K562 (cell line): ENCODE data around the gene ENKD1. TPM values are rescaled to one million over a fixed set of nuclear protein-coding genes. Genes with fewer than 3 reads are reported as not detected.

Source experiments
- ATAC-seq: fragments of 200-7000 bp; cut with Tn5 transposase; 3 replicates; pipeline ENCODE4 v1.9.1; 2020; ENCODE audit warnings: moderate library complexity
- BruUV-seq: library from RNA; stranded (reverse); fragments of 400-500 nt; replicated peaks from 2 replicates; lab custom pipeline; 2021; lab: Mats Ljungman, UMichigan
- CTCF ChIA-PET: fragments of 300-600 bp; formaldehyde crosslinking; extraction: SDS; loops from one replicate; lab custom pipeline; 2021; ENCODE audit warnings: low intra/inter-chr PET ratio; lab: Yijun Ruan, JAX
- POLR2A ChIA-PET: fragments of 300-600, 350-650 bp; sonication (Branson Sonifier 250); formaldehyde crosslinking; extraction: SDS; loops from one replicate; lab custom pipeline; 2021; ENCODE audit warnings: antibody characterized with exemption, inconsistent platforms; lab: Yijun Ruan, JAX
- DNase-seq, 4 experiments: peaks; one replicate each; pipeline versions ENCODE4 v3.0.0 to v3.0.0-alpha.2; 2011 to 2018; ENCODE audit warnings: low spot score in 3 of 4, mixed read lengths in 3 of 4; ENCODE audit errors: extremely low read depth in 1 of 4
- FAIRE-seq: peaks from 2 replicates; lab custom pipeline; 2011; peaks lifted over from hg19 to GRCh38; lab: Jason Lieb, UNC
- H2AFZ ChIP-seq: 2 replicates; pipeline ENCODE4 v1.6.0; 2011; ENCODE audit warnings: low read depth, low read length, control low read depth, inconsistent platforms
- H3K27ac ChIP-seq: fragments of 200-600 bp; 3 replicates; pipeline ENCODE4 v1.8.0; 2011; ENCODE audit warnings: low read depth, mild to moderate bottlenecking, control low read depth, inconsistent platforms, low read length, moderate library complexity, mixed read lengths; ENCODE audit errors: extremely low read depth
- H3K27me3 ChIP-seq, 2 experiments: fragments of 300-600 bp in 1 of 2; 2 replicates in 1 of 2; 3 replicates in 1 of 2; pipeline versions ENCODE4 v1.6.0 to v1.8.0; 2011; ENCODE audit warnings: inconsistent platforms in 2 of 2, low read length in 2 of 2, mild to moderate bottlenecking in 1 of 2, mixed read lengths in 1 of 2, moderate library complexity in 1 of 2; ENCODE audit not compliant: control insufficient read depth in 2 of 2, insufficient read depth in 2 of 2
- H3K36me3 ChIP-seq: fragments of 300-600 bp; 3 replicates; pipeline ENCODE4 v1.8.0; 2011; ENCODE audit warnings: mild to moderate bottlenecking, low read length, inconsistent platforms; ENCODE audit not compliant: control insufficient read depth, insufficient read depth
- H3K4me1 ChIP-seq, 2 experiments: fragments of 200-600 bp in 1 of 2; replicated peaks in 1 of 2; 2 replicates in 1 of 2; 3 replicates in 1 of 2; pipeline versions ENCODE4 v1.5.1 to v1.8.0; 2011; ENCODE audit warnings: inconsistent platforms in 2 of 2, low read length in 2 of 2, mild to moderate bottlenecking in 1 of 2, mixed read lengths in 1 of 2, moderate library complexity in 1 of 2; ENCODE audit not compliant: control insufficient read depth in 2 of 2, insufficient read depth in 2 of 2
- H3K4me2 ChIP-seq: 2 replicates; pipeline ENCODE4 v1.6.1; 2011; ENCODE audit warnings: low read length, control low read depth, inconsistent platforms, mixed read lengths; ENCODE audit not compliant: insufficient read depth
- H3K4me3 ChIP-seq: fragments of 200-600 bp; sonication (generic), shearing (Covaris generic); 2 replicates; pipeline ENCODE4 v1.5.1; 2016; ENCODE audit warnings: control low read depth, inconsistent platforms
- H3K79me2 ChIP-seq: fragments of 200-600 bp; 3 replicates; pipeline ENCODE4 v1.8.0; 2011; ENCODE audit warnings: low read length, inconsistent platforms; ENCODE audit not compliant: control insufficient read depth, insufficient read depth
- H3K9ac ChIP-seq, 2 experiments: 2 replicates each; pipeline versions ENCODE4 v1.6.0 to v1.6.1; 2011; ENCODE audit warnings: low read depth in 2 of 2, low read length in 2 of 2, control low read depth in 1 of 2, inconsistent platforms in 1 of 2, mild to moderate bottlenecking in 1 of 2, mixed read lengths in 1 of 2; ENCODE audit not compliant: insufficient read depth in 1 of 2
- H3K9me1 ChIP-seq: one replicate; pipeline ENCODE4 v1.6.0; 2011; ENCODE audit warnings: inconsistent platforms, mild to moderate bottlenecking, low read length, moderate library complexity; ENCODE audit not compliant: control insufficient read depth, insufficient read depth
- H3K9me3 ChIP-seq: replicated peaks from 2 replicates; pipeline ENCODE4 v1.5.1; 2011; ENCODE audit warnings: low read depth, low read length, inconsistent platforms; ENCODE audit not compliant: control insufficient read depth, insufficient read depth
- H4K20me1 ChIP-seq: replicated peaks from 2 replicates; pipeline ENCODE4 v1.6.1; 2011; ENCODE audit warnings: low read length, inconsistent platforms, mixed read lengths; ENCODE audit not compliant: control insufficient read depth, insufficient read depth
- ARID1B ChIP-seq: fragments of 450-650 bp; IDR thresholded peaks from 2 replicates; pipeline ENCODE4 v1.6.1; 2016; ENCODE audit warnings: antibody characterized with exemption, mild to moderate bottlenecking, inconsistent platforms
- HEY1 ChIP-seq: fragments of 250-450 bp; sonication (Bioruptor Pico); IDR thresholded peaks from 2 replicates; pipeline ENCODE4 v1.5.0; 2020; ENCODE audit warnings: mild to moderate bottlenecking, moderate library complexity, borderline replicate concordance
- JUN ChIP-seq, 2 experiments: sonication (generic) in 1 of 2; formaldehyde crosslinking in 1 of 2; IDR thresholded peaks; 2 replicates each; pipeline versions ENCODE4 v1.6.1 to v1.8.0; 2012 to 2022; ENCODE audit warnings: borderline replicate concordance in 2 of 2, mild to moderate bottlenecking in 2 of 2, improper control_type of control experiment in 1 of 2, low read depth in 1 of 2, low read length in 1 of 2, missing genetic modification reagents in 1 of 2
- MECOM ChIP-seq: fragments of 250-450 bp; sonication (Bioruptor Pico); IDR thresholded peaks from 2 replicates; pipeline ENCODE4 v1.8.0; 2022; ENCODE audit warnings: inconsistent platforms
- OTX1 ChIP-seq: fragments of 450-650 bp; formaldehyde crosslinking; IDR thresholded peaks from 2 replicates; pipeline ENCODE4 v1.4.0; 2022; ENCODE audit warnings: mild to moderate bottlenecking
- POLR2G ChIP-seq: fragments of 200-400 bp; formaldehyde crosslinking; IDR thresholded peaks from 2 replicates; pipeline ENCODE4 v1.6.1; 2017; ENCODE audit warnings: low read depth, mild to moderate bottlenecking, antibody characterized with exemption, low read length, moderate library complexity
- POLR3A ChIP-seq: IDR thresholded peaks from 2 replicates; pipeline ENCODE4 v1.6.1; 2011; ENCODE audit warnings: borderline replicate concordance, mild to moderate bottlenecking, moderate library complexity; ENCODE audit not compliant: insufficient read length, insufficient read depth; ENCODE audit errors: extremely low read depth
- XRCC5 ChIP-seq: fragments of 200-400 bp; formaldehyde crosslinking; IDR thresholded peaks from 2 replicates; pipeline ENCODE4 v1.6.1; 2017; ENCODE audit warnings: low read depth, mild to moderate bottlenecking, low read length
- ZC3H11A ChIP-seq: IDR thresholded peaks from 2 replicates; pipeline ENCODE4 v1.6.1; 2012; ENCODE audit warnings: low read depth, low read length, improper control_type of control experiment
- ZNF696 ChIP-seq: fragments of 250-450 bp; sonication (Bioruptor Pico); conservative IDR thresholded peaks from 2 replicates; pipeline ENCODE4 v1.4.0; 2020; ENCODE audit warnings: mild to moderate bottlenecking, moderate library complexity
- WGBS: fragments of 100-300 bp; shearing (Covaris generic); methylation state at CpG from one replicate; pipeline ENCODE4 v1.1.6; 2016; ENCODE audit warnings: low coverage, mixed read lengths; ENCODE audit not compliant: insufficient coverage; ENCODE audit errors: missing lambda C conversion rate; 5-methylcytosine and 5-hydroxymethylcytosine counted together
- in situ Hi-C: fragments of 300-500 bp; cut with MboI; formaldehyde crosslinking; loops from 4 replicates; pipeline ENCODE4 v1.15.0; 2018; ENCODE audit warnings: inconsistent platforms, mixed read lengths
- intact Hi-C: fragments of 100-400 bp; cut with micrococcal nuclease; formaldehyde crosslinking; loops from 2 replicates; pipeline ENCODE4 v1.14.2; 2022
- polyA plus RNA-seq, 8 experiments: library from polyadenylated mRNA; depleted of rRNA in 4 of 8; stranded (reverse) in 5 of 8; unstranded in 3 of 8; fragments of >200 nt; fragmentation: Nextera tagmentation in 2 of 8; fragmentation: Illumina TruSeq in 1 of 8; extraction: Ambion mirVana in 2 of 8; extraction: Trizol in 1 of 8; gene quantifications; 2 replicates each; pipeline versions ENCODE4 v1.2.1 to v1.2.3, GENCODE V29; 2011 to 2014; ENCODE audit warnings: inconsistent platforms in 1 of 8, missing spikeins in 1 of 8
- total RNA-seq, 7 experiments: library from RNA; depleted of rRNA in 6 of 7; stranded (reverse); fragments of >200 nt in 6 of 7; fragmentation: Illumina TruSeq in 2 of 7; extraction: Trizol in 2 of 7; gene quantifications; 2 replicates each; pipeline versions ENCODE4 v1.2.1 to v1.2.3, GENCODE V29; 2011 to 2021; ENCODE audit warnings: low replicate concordance in 1 of 7
- TF ChIP-seq, protein P1 (sequence below): fragments of 200-800 bp; sonication (Bioruptor generic); IDR thresholded peaks from 2 replicates; pipeline ENCODE4 v1.6.1; 2016; ENCODE audit warnings: missing genetic modification characterization, missing compliant biosample characterization
- TF ChIP-seq, protein P2 (sequence below): fragments of 250-450 bp; sonication (Bioruptor Pico); IDR thresholded peaks from 2 replicates; pipeline ENCODE4 v1.8.0; 2021; ENCODE audit warnings: mild to moderate bottlenecking, moderate library complexity
- TF ChIP-seq, protein P3 (sequence below): fragments of 250-450 bp; sonication (Bioruptor Pico); IDR thresholded peaks from 2 replicates; pipeline ENCODE4 v1.4.0; 2020; ENCODE audit warnings: borderline replicate concordance

ENKD1 gene
- total and polyA plus RNA-seq, 9 of the 15 experiments (the other 6 are each of a cell fraction or from before 2014, with no cell fraction given), result 1.1 to 26.9 (median 8.3) TPM

DNA sequence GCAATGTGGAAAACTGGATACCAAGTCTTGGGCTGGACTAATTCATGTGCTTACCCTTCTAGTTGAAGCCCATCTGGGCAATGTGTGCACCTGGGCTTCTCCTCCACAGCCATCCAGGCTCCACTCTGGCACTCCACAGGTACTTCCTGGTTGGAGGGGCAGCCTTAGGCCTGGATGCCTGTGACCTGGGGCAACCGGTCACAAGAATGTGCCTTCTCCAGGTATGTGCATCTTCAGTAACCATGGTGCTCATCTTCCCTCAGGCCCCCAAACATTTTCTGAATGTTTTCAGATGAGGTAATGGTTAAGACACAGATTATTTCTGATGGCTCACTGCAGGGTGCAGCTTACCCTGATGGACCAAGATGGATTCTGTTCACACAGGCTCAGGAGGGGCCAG, 11.2 kb upstream of the ENKD1 start:
- POLR2A ChIA-PET, result interaction anchor here (0.6 kb wide), 1 partner anchor 981 kb away, joined by 4 read pairs; no protein-coding TSS in a partner anchor
- ATAC-seq, result no peak
- in situ Hi-C loops, result loop anchor here (10.0 kb wide), 1 partner anchor 367 kb away; no protein-coding TSS in a partner anchor
- CTCF ChIA-PET, result no interaction called here
- H3K4me3 ChIP-seq, result no peak overlapping the region
- H3K27ac ChIP-seq, result no peak overlapping the region
- no peak for DNase-seq
- intact Hi-C loops, result no loop called here
- 100% methylated on average over 1 of the region's 1 CpG for WGBS
- no TSS peak for BruUV-seq
- H3K9me1 ChIP-seq, result peaks cover 2% of the 10 kb centered on the region
- H2AFZ ChIP-seq, result no peak overlapping the region
- peaks cover 7% of the 10 kb centered on the region; the same call in 1 of the 3 replicates for H3K36me3 ChIP-seq
- H4K20me1 ChIP-seq, result 0 out of 2 replicates have a peak, but pooled peaks cover 3% of the 10 kb centered on the region
- no peak for FAIRE-seq
- H3K79me2 ChIP-seq, result no peaks in the 10 kb centered on the region
- no peak overlapping the region for H3K9ac ChIP-seq
- H3K4me1 ChIP-seq, result peaks cover 0 to 5% of the 10 kb centered on the region in 2 experiments; a peak in 3 of 5 replicates
- H3K27me3 ChIP-seq, result no peaks in the 10 kb centered on the region
- no peaks in the 10 kb centered on the region for H3K9me3 ChIP-seq
- no peak overlapping the region for H3K4me2 ChIP-seq
- TF ChIP-seq ZNF696 (CRISPR knock-in tag) (no peak), MECOM (CRISPR knock-in tag) (no peak), ZC3H11A (no peak), XRCC5 (no peak), JUN (IDR thresholded peaks at IDR 0.05; ENCODE audit: borderline replicate concordance, low read depth, low read length) (no peak), JUN (CRISPR knock-in tag; IDR thresholded peaks at IDR 0.05; ENCODE audit: borderline replicate concordance) (no peak), OTX1 (CRISPR knock-in tag) (no peak), ARID1B (no peak), POLR3A (no peak), POLR2G (no peak), HEY1 (no peak)
- TF ChIP-seq, protein P1, sequence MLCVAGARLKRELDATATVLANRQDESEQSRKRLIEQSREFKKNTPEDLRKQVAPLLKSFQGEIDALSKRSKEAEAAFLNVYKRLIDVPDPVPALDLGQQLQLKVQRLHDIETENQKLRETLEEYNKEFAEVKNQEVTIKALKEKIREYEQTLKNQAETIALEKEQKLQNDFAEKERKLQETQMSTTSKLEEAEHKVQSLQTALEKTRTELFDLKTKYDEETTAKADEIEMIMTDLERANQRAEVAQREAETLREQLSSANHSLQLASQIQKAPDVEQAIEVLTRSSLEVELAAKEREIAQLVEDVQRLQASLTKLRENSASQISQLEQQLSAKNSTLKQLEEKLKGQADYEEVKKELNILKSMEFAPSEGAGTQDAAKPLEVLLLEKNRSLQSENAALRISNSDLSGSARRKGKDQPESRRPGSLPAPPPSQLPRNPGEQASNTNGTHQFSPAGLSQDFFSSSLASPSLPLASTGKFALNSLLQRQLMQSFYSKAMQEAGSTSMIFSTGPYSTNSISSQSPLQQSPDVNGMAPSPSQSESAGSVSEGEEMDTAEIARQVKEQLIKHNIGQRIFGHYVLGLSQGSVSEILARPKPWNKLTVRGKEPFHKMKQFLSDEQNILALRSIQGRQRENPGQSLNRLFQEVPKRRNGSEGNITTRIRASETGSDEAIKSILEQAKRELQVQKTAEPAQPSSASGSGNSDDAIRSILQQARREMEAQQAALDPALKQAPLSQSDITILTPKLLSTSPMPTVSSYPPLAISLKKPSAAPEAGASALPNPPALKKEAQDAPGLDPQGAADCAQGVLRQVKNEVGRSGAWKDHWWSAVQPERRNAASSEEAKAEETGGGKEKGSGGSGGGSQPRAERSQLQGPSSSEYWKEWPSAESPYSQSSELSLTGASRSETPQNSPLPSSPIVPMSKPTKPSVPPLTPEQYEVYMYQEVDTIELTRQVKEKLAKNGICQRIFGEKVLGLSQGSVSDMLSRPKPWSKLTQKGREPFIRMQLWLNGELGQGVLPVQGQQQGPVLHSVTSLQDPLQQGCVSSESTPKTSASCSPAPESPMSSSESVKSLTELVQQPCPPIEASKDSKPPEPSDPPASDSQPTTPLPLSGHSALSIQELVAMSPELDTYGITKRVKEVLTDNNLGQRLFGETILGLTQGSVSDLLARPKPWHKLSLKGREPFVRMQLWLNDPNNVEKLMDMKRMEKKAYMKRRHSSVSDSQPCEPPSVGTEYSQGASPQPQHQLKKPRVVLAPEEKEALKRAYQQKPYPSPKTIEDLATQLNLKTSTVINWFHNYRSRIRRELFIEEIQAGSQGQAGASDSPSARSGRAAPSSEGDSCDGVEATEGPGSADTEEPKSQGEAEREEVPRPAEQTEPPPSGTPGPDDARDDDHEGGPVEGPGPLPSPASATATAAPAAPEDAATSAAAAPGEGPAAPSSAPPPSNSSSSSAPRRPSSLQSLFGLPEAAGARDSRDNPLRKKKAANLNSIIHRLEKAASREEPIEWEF (CRISPR knock-in tag), result no peak
- TF ChIP-seq, protein P2, sequence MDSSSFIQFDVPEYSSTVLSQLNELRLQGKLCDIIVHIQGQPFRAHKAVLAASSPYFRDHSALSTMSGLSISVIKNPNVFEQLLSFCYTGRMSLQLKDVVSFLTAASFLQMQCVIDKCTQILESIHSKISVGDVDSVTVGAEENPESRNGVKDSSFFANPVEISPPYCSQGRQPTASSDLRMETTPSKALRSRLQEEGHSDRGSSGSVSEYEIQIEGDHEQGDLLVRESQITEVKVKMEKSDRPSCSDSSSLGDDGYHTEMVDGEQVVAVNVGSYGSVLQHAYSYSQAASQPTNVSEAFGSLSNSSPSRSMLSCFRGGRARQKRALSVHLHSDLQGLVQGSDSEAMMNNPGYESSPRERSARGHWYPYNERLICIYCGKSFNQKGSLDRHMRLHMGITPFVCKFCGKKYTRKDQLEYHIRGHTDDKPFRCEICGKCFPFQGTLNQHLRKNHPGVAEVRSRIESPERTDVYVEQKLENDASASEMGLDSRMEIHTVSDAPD (CRISPR knock-in tag), result no peak
- TF ChIP-seq, protein P3, sequence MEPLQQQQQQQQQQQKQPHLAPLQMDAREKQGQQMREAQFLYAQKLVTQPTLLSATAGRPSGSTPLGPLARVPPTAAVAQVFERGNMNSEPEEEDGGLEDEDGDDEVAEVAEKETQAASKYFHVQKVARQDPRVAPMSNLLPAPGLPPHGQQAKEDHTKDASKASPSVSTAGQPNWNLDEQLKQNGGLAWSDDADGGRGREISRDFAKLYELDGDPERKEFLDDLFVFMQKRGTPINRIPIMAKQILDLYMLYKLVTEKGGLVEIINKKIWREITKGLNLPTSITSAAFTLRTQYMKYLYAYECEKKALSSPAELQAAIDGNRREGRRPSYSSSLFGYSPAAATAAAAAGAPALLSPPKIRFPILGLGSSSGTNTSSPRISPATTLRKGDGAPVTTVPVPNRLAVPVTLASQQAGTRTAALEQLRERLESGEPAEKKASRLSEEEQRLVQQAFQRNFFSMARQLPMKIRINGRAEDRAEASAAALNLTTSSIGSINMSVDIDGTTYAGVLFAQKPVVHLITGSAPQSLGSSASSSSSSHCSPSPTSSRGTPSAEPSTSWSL (CRISPR knock-in tag), result no peak
